Thoracic aorta (tissue), 2 donors: ENCODE measurements around the gene GCDH. TPM values are rescaled to one million over a fixed set of nuclear protein-coding genes. Genes with fewer than 3 reads are reported as not detected.

Experiments
- ATAC-seq: fragments of 150-250 bp; one replicate; pipeline ENCODE4 v1.8.0; 2017; ENCODE audit warnings: low read depth; ENCODE audit not compliant: insufficient number of reproducible peaks, low FRiP score
- DNase-seq: peaks from one replicate; pipeline ENCODE4 v3.0.0-alpha.2; 2020; ENCODE audit warnings: low spot score
- H3K27ac ChIP-seq, 2 donors: fragments of 200-600 bp; sonication (generic); 1 replicate in 1 of 2; 2 replicates in 1 of 2; pipeline ENCODE4 v1.5.1; 2016; ENCODE audit warnings: mild to moderate bottlenecking in 2 of 2, moderate library complexity in 2 of 2
- H3K27me3 ChIP-seq: fragments of 200-600 bp; sonication (generic); replicated peaks from 2 replicates; pipeline ENCODE4 v1.6.0; 2016; ENCODE audit warnings: mild to moderate bottlenecking; ENCODE audit not compliant: insufficient read depth
- H3K36me3 ChIP-seq: fragments of 200-600 bp; sonication (generic); one replicate; pipeline ENCODE4 v1.5.1; 2016
- H3K4me1 ChIP-seq, 2 donors: fragments of 200-600 bp; sonication (generic); 1 replicate in 1 of 2; 2 replicates in 1 of 2; pipeline versions ENCODE4 v1.5.1 to v1.6.0; 2016; ENCODE audit warnings: low read depth in 2 of 2, mild to moderate bottlenecking in 1 of 2; ENCODE audit not compliant: control insufficient read depth in 1 of 2
- H3K4me3 ChIP-seq: fragments of 200-600 bp; sonication (generic); 2 replicates; pipeline ENCODE4 v1.5.1; 2016; ENCODE audit warnings: mild to moderate bottlenecking
- H3K9me3 ChIP-seq: fragments of 200-600 bp; sonication (generic); 2 replicates; pipeline ENCODE4 v1.5.1; 2016
- total RNA-seq, 2 donors: library from RNA; depleted of rRNA; stranded (reverse); fragments of >200 nt; gene quantifications; one replicate each; pipeline versions ENCODE4 v1.1.0 to v1.2.3, GENCODE V29; 2016
- TF ChIP-seq, protein P1 (sequence below): fragments of 200-600 bp; sonication (generic); IDR thresholded peaks from one replicate; pipeline ENCODE4 v1.5.1; 2019; ENCODE audit warnings: antibody characterized with exemption

Gene GCDH
- total RNA-seq, 2 donors from 2014 or later, result 30.2 to 60.7 TPM

DNA sequence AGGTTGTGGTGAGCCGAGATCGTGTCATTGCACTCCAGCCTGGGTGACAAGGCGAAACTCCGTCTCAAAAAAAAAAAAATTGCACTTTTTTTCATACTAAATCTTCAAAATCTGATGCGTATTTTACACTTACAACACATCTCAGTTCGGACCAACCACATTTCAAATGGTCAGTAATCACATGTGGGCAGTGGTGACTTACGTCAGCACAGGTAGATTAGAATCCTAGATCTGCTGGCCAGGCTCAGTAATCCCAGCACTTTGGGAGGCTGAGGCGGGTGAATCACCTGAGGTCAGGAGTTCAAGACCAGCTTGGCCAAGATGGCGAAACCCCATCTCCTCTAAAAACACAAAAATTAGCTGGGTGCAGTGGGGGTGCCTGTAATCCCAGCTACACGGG is 44.1 kb downstream of the GCDH start:
- H3K4me1 ChIP-seq, result peaks cover 19 to 29% of the 10 kb centered on the region in 2 donors
- H3K27me3 ChIP-seq, result no peaks in the 10 kb centered on the region
- no peak overlapping the region for H3K4me3 ChIP-seq
- TF ChIP-seq, protein P1, sequence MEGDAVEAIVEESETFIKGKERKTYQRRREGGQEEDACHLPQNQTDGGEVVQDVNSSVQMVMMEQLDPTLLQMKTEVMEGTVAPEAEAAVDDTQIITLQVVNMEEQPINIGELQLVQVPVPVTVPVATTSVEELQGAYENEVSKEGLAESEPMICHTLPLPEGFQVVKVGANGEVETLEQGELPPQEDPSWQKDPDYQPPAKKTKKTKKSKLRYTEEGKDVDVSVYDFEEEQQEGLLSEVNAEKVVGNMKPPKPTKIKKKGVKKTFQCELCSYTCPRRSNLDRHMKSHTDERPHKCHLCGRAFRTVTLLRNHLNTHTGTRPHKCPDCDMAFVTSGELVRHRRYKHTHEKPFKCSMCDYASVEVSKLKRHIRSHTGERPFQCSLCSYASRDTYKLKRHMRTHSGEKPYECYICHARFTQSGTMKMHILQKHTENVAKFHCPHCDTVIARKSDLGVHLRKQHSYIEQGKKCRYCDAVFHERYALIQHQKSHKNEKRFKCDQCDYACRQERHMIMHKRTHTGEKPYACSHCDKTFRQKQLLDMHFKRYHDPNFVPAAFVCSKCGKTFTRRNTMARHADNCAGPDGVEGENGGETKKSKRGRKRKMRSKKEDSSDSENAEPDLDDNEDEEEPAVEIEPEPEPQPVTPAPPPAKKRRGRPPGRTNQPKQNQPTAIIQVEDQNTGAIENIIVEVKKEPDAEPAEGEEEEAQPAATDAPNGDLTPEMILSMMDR, result no peak
- peaks cover 9% of the 10 kb centered on the region for H3K36me3 ChIP-seq
- ATAC-seq (no peak), DNase-seq (no peak)
- no peaks in the 10 kb centered on the region for H3K9me3 ChIP-seq
- no peak overlapping the region for H3K27ac ChIP-seq

DNA sequence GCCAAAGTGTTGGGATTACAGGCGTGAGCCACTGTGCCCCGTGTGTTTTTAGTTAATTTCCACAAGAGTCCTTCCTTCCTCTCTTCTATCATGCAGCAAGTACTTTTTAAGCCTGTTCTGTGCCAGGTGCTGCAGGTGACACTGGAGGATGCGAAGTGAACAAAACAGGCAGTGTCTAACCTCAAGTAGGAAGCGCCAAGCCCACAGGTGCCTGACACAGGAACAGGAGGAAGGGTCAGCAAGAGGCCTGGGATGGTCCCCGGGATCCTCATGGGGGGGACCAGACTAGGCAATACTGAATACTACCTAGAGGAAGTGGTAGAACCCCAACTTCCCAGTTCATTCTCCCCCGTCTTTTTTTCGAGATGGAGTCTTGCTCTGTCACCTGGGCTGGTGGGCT is 45.6 kb downstream of the GCDH start:
- peaks cover 18% of the 10 kb centered on the region for H3K36me3 ChIP-seq
- no peak overlapping the region for H3K4me3 ChIP-seq
- H3K27me3 ChIP-seq, result no peaks in the 10 kb centered on the region
- no peaks in the 10 kb centered on the region for H3K9me3 ChIP-seq
- H3K4me1 ChIP-seq, result peaks cover 29 to 41% of the 10 kb centered on the region in 2 donors
- TF ChIP-seq, protein P1, result no peak
- H3K27ac ChIP-seq, result no peak overlapping the region
- DNase-seq (no peak), ATAC-seq (no peak)

DNA sequence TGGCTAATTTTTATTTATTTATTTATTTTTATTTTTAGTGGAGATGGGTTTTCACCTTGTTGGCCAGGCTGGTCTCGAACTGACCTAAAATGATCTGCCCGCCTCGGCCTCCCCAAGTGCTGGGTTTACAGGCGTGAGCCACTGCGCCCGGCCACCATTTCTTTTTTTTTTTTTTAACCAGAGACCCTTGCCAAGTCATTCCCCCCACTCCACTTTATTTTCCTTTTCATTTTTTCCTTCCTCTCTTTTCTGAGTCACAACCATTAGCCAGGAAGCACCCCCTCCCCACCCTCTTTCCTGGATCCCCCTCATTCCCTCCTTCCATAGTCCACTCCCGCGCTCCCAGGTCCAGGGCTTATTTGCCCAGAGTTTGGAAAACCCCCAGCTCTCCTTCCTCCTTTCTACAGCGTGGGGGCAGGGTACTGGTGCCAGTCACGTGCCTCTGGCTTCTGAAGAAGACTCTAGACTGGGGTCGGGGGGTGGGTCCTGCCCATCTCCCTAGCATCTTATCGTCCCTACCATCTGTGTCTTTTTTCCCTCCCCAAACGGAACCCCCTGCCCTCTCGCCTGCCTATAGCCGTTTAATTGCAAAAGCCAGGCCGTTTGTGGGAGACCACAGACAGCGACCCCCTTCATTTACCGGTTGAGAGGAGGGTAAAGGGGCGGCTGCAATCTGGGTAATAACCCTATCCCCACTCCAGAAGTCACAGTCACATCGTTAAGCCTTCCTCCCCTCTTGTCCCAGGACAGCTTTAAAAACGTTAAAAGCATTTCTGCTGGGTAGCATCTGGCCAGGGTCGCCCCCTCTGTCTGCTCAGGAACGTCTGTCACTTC is 46.4 kb downstream of the GCDH start:
- H3K27ac ChIP-seq, result peak overlapping the region in 1 of 2 donors; percentile 23
- peaks cover 28 to 37% of the 10 kb centered on the region in 2 donors for H3K4me1 ChIP-seq
- peaks cover 21% of the 10 kb centered on the region for H3K36me3 ChIP-seq
- peak overlapping the region; percentile 93 for H3K4me3 ChIP-seq
- TF ChIP-seq, protein P1, result no peak
- DNase-seq, result no peak
- no peaks in the 10 kb centered on the region for H3K9me3 ChIP-seq
- no peak for ATAC-seq
- no peaks in the 10 kb centered on the region for H3K27me3 ChIP-seq

DNA sequence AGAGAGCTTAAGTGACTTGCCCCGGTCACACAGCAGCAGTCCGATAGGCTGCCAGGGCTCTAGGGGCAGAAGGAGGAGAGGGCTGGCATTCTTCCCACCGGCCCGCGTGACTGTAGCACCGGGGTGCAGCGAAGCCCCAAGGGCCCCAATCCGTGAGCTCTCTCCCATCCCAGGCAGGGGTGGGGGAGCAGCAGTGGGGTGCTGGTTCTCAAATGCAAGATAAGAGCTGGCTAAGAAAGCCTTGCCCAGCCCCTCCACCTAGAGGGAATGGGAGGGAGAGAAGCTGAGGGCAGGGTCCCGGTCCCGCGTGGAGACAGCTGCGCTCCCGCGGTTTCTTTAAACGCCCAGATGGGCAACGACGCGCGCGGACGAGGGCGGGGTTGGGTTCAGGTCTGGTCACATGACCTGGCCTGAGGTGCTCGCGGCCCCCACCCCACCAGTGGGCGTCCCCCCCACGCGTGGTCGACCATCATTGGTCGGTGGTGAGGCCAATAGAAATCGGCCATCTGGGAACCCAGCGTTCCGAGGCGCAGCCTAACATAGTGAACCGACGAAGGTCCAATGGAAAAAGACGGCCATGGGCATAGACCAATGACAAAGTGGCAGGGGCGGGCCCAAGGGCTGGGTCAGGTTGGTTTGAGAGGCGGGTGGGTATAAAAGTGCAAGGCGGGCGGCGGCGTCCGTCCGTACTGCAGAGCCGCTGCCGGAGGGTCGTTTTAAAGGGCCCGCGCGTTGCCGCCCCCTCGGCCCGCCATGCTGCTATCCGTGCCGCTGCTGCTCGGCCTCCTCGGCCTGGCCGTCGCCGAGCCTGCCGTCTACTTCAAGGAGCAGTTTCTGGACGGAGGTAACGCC is 47.2 kb downstream of the GCDH start, which contains the start of gene CALR:
CALR (plus strand) TSS at position 683 of the 852 bp plus-strand sequence; CDS start at position 754, 71 bp downstream.
- no peaks in the 10 kb centered on the region for H3K9me3 ChIP-seq
- peak within 1 kb of the TSS; percentile 93 for H3K4me3 ChIP-seq
- H3K4me1 ChIP-seq, result peaks cover 23 to 29% of the 10 kb centered on the region in 2 donors
- H3K27ac ChIP-seq, result peak within 1 kb of the TSS; percentile 83 to 94
- TF ChIP-seq, protein P1, result no peak
- H3K36me3 ChIP-seq, result peaks cover 23% of the 10 kb centered on the region
- ATAC-seq (peak; percentile 96), DNase-seq (peak; percentile 99)
- H3K27me3 ChIP-seq, result no peaks in the 10 kb centered on the region
